Astrocyte (in vitro differentiated cells and primary cell): ENCODE data around the gene RC3H1. TPM values are rescaled to one million over a fixed set of nuclear protein-coding genes. Genes with fewer than 3 reads are reported as not detected.

Source experiments
- DNase-seq: peaks from one replicate; pipeline ENCODE4 v3.0.0-alpha.2; 2010; ENCODE audit warnings: low read depth
- FAIRE-seq: peaks from 2 replicates; lab custom pipeline; 2011; peaks lifted over from hg19 to GRCh38; lab: Jason Lieb, UNC
- H2AFZ ChIP-seq: 2 replicates; pipeline ENCODE4 v1.6.0; 2012; ENCODE audit warnings: low read depth, low read length, inconsistent platforms
- H3K27ac ChIP-seq: 2 replicates; pipeline ENCODE4 v1.5.1; 2011; ENCODE audit warnings: low read depth, low read length, inconsistent platforms
- H3K27me3 ChIP-seq: 2 replicates; pipeline ENCODE4 v1.6.0; 2011; ENCODE audit warnings: low read length, inconsistent platforms; ENCODE audit not compliant: insufficient read depth
- H3K36me3 ChIP-seq: 2 replicates; pipeline ENCODE4 v1.5.1; 2011; ENCODE audit warnings: low read length, inconsistent platforms; ENCODE audit not compliant: insufficient read depth
- H3K4me1 ChIP-seq: 2 replicates; pipeline ENCODE4 v1.5.1; 2011; ENCODE audit warnings: low read length, inconsistent platforms; ENCODE audit not compliant: insufficient read depth
- H3K4me2 ChIP-seq: 2 replicates; pipeline ENCODE4 v1.6.0; 2012; ENCODE audit warnings: low read length, inconsistent platforms
- H3K4me3 ChIP-seq: 2 replicates; pipeline ENCODE4 v1.5.1; 2011; ENCODE audit warnings: low read depth, mild to moderate bottlenecking, low read length, inconsistent platforms; ENCODE audit not compliant: insufficient read depth
- H3K79me2 ChIP-seq: 2 replicates; pipeline ENCODE4 v1.6.0; 2012; ENCODE audit warnings: mild to moderate bottlenecking, low read length, inconsistent platforms; ENCODE audit not compliant: insufficient read depth
- H3K9ac ChIP-seq: 2 replicates; pipeline ENCODE4 v1.6.0; 2012; ENCODE audit warnings: mild to moderate bottlenecking, low read length, inconsistent platforms
- H3K9me3 ChIP-seq: 2 replicates; pipeline ENCODE4 v1.5.1; 2012; ENCODE audit warnings: low read depth, mild to moderate bottlenecking, low read length, inconsistent platforms; ENCODE audit not compliant: insufficient read depth
- H4K20me1 ChIP-seq: 2 replicates; pipeline ENCODE4 v1.6.0; 2012; ENCODE audit warnings: low read length, inconsistent platforms; ENCODE audit not compliant: insufficient read depth
- H3K27ac Mint-ChIP-seq: one replicate; pipeline ENCODE4 v1.8.0; 2021; ENCODE audit warnings: mild to moderate bottlenecking, mixed read lengths; ENCODE audit not compliant: unreplicated experiment
- H3K27me3 Mint-ChIP-seq: one replicate; pipeline ENCODE4 v1.8.0; 2021; ENCODE audit warnings: low read depth, mixed read lengths; ENCODE audit not compliant: unreplicated experiment
- H3K36me3 Mint-ChIP-seq: one replicate; pipeline ENCODE4 v1.8.0; 2021; ENCODE audit warnings: low read depth, mixed read lengths; ENCODE audit not compliant: unreplicated experiment
- H3K4me1 Mint-ChIP-seq: one replicate; pipeline ENCODE4 v1.8.0; 2021; ENCODE audit warnings: low read depth, mixed read lengths; ENCODE audit not compliant: unreplicated experiment
- H3K4me3 Mint-ChIP-seq: one replicate; pipeline ENCODE4 v1.8.0; 2021; ENCODE audit warnings: mild to moderate bottlenecking, moderate library complexity, mixed read lengths; ENCODE audit not compliant: unreplicated experiment
- H3K9me3 Mint-ChIP-seq: one replicate; pipeline ENCODE4 v1.8.0; 2021; ENCODE audit warnings: mild to moderate bottlenecking, mixed read lengths; ENCODE audit not compliant: unreplicated experiment
- EZH2 ChIP-seq: IDR thresholded peaks from 2 replicates; pipeline ENCODE4 v1.6.1; 2012; ENCODE audit warnings: mild to moderate bottlenecking, low read length, inconsistent platforms; ENCODE audit not compliant: insufficient read depth
- total RNA-seq: library from RNA; stranded (reverse); gene quantifications from 2 replicates; pipeline ENCODE4 v1.2.1, GENCODE V29; 2021
- TF ChIP-seq, protein P1 (sequence below): IDR thresholded peaks from 2 replicates; pipeline ENCODE4 v1.5.1; 2011; ENCODE audit warnings: low read depth, mild to moderate bottlenecking, inconsistent platforms, low read length, moderate library complexity; ENCODE audit not compliant: insufficient read depth

RC3H1 gene
- total RNA-seq, 1 donor from 2014 or later: 38.1 TPM

DNA sequence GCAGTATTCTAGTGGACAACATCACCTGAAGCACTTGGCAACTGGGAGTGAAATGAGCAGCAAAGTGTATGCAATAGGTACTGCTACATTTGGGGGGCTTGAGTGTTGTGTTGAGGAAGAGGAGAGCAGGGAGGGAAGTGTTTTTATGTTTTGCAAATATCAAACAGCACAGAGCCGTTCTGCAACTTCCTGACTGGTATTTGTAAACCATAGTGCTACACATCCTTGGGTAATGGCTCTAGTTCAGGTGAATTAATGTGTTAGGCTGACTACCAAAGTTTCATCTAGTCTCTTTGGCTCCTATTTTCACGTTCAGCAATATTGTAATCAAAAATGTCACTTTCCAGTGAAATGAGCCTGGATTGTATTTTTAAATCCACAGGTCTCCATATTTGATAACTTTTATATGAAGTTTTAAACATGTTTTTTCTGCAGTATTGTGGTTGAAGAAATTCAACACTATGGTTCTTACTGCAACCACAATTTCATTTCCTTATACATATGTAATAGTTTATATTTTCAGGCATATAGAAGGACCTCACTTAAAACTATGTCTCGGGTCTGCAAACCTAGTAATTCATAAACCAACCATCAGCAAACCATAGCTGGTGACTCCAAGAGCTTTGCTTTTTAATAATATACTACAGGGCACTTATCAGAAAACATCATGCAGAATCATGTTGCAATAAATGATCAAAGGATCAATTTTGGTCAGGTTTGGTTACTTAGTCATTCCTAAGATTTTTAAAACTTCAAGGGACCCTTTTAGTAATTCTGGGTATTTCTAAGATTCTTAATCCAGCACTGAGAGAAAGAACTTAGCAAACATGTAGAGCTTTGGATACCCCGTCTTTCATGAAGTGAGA is 135.2 kb downstream of the RC3H1 start:
- Histone ChIP-seq H3K9ac (no peak overlapping the region), H3K4me3 (no peak overlapping the region), H2AFZ (no peak overlapping the region), H3K4me1 (no peaks in the 10 kb centered on the region), H4K20me1 (peaks cover 3% of the 10 kb centered on the region), H3K4me2 (no peak overlapping the region), H3K9me3 (no peaks in the 10 kb centered on the region), H3K27ac (no peak overlapping the region), H3K79me2 (peaks cover 5% of the 10 kb centered on the region), H3K27me3 (no peaks in the 10 kb centered on the region), H3K36me3 (peaks cover 10% of the 10 kb centered on the region)
- TF ChIP-seq, protein P1, sequence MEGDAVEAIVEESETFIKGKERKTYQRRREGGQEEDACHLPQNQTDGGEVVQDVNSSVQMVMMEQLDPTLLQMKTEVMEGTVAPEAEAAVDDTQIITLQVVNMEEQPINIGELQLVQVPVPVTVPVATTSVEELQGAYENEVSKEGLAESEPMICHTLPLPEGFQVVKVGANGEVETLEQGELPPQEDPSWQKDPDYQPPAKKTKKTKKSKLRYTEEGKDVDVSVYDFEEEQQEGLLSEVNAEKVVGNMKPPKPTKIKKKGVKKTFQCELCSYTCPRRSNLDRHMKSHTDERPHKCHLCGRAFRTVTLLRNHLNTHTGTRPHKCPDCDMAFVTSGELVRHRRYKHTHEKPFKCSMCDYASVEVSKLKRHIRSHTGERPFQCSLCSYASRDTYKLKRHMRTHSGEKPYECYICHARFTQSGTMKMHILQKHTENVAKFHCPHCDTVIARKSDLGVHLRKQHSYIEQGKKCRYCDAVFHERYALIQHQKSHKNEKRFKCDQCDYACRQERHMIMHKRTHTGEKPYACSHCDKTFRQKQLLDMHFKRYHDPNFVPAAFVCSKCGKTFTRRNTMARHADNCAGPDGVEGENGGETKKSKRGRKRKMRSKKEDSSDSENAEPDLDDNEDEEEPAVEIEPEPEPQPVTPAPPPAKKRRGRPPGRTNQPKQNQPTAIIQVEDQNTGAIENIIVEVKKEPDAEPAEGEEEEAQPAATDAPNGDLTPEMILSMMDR: no peak
- no peak for TF ChIP-seq EZH2
- no peaks in the 10 kb centered on the region for H3K9me3 Mint-ChIP-seq
- no peaks in the 10 kb centered on the region for H3K4me1 Mint-ChIP-seq
- H3K27me3 Mint-ChIP-seq: no peaks in the 10 kb centered on the region
- H3K27ac Mint-ChIP-seq: no peak overlapping the region
- H3K4me3 Mint-ChIP-seq: no peak overlapping the region
- peaks cover 12% of the 10 kb centered on the region for H3K36me3 Mint-ChIP-seq
- DNase-seq (no peak), FAIRE-seq (no peak)

DNA sequence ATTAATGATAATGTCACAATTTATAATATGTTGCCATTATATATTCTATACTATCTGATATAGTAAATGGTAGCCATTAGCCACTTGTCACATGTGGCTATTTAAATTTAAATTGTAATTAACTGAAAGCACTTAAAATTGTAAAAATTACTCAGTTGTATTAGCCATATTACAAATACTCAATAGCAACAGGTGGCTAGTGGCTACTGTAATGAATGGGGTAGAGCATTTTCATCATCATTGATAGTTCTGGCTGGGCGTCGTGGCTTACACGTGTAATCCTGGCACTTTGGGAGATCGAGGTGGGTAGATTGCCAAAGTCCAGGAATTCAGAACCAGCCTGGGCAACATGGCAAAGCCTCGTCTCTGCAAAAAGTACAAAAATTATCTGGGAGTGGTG is 137.5 kb downstream of the RC3H1 start:
- H3K36me3 Mint-ChIP-seq: peaks cover 15% of the 10 kb centered on the region
- Histone ChIP-seq H3K4me1 (no peaks in the 10 kb centered on the region), H3K36me3 (peaks cover 10% of the 10 kb centered on the region), H3K9ac (no peak overlapping the region), H3K4me2 (no peak overlapping the region), H3K27me3 (no peaks in the 10 kb centered on the region), H3K27ac (no peak overlapping the region), H4K20me1 (peaks cover 3% of the 10 kb centered on the region), H2AFZ (no peak overlapping the region), H3K79me2 (peaks cover 5% of the 10 kb centered on the region), H3K4me3 (no peak overlapping the region), H3K9me3 (no peaks in the 10 kb centered on the region)
- H3K9me3 Mint-ChIP-seq: no peaks in the 10 kb centered on the region
- no peak for TF ChIP-seq EZH2
- TF ChIP-seq, protein P1: no peak
- H3K4me1 Mint-ChIP-seq: no peaks in the 10 kb centered on the region
- no peaks in the 10 kb centered on the region for H3K27me3 Mint-ChIP-seq
- no peak for DNase-seq
- no peak overlapping the region for H3K4me3 Mint-ChIP-seq
- H3K27ac Mint-ChIP-seq: no peak overlapping the region
- no peak for FAIRE-seq

Other genes starting within 250 kb of the RC3H1 start
- 17.4 and 17.9 TPM in 2 replicates for gene DARS2, start 197.7 kb downstream of the RC3H1 start, total RNA-seq
- gene CENPL, start 197.5 kb downstream of the RC3H1 start, total RNA-seq: 7.6 and 7.9 TPM in 2 replicates
- gene GAS5, start 154.4 kb downstream of the RC3H1 start, total RNA-seq: 435 and 473 TPM in 2 replicates
- gene ZBTB37, start 154.0 kb downstream of the RC3H1 start, total RNA-seq: 9.9 and 10.7 TPM in 2 replicates
- not detected in 2 replicates for gene SERPINC1, start 105.0 kb downstream of the RC3H1 start, total RNA-seq
- gene RABGAP1L, start 137.2 kb upstream of the RC3H1 start, total RNA-seq: 40.2 and 42.1 TPM in 2 replicates